Measurements from ENCODE around the gene PPP1R13L. TPM values are rescaled to one million over a fixed set of nuclear protein-coding genes. Genes with fewer than 3 reads are reported as not detected.

The PPP1R13L gene
- total RNA-seq, 1 donor from 2014 or later: 10.9 TPM

- no peak for DNase-seq
Observed at GRCh38 chr19:45364696-45365095, 40.2 kb downstream of the PPP1R13L start.

- DNase-seq: no peak
Observed at GRCh38 chr19:45363861-45364459, 40.9 kb downstream of the PPP1R13L start.

GRCh38 chr19:45362291-45362690 is 42.6 kb downstream of the PPP1R13L start:
- DNase-seq: no peak

GRCh38 chr19:45361608-45362007 is 43.3 kb downstream of the PPP1R13L start:
- DNase-seq: no peak

GRCh38 chr19:45358213-45358792 is 46.6 kb downstream of the PPP1R13L start:
- no peak for DNase-seq

GRCh38 chr19:45357445-45357783 is 47.5 kb downstream of the PPP1R13L start:
- no peak for DNase-seq

- DNase-seq: no peak
Observed at GRCh38 chr19:45356760-45357444, 48.0 kb downstream of the PPP1R13L start.

- no peak for DNase-seq
Observed at GRCh38 chr19:45355910-45356309, 49.0 kb downstream of the PPP1R13L start.

GRCh38 chr19:45355402-45355801 is 49.5 kb downstream of the PPP1R13L start:
- DNase-seq: no peak

GRCh38 chr19:45354241-45354842 is 50.5 kb downstream of the PPP1R13L start:
- no peak for DNase-seq

GRCh38 chr19:45352914-45353796 is 51.7 kb downstream of the PPP1R13L start:
- peak; percentile 20 for DNase-seq

- DNase-seq: no peak
Observed at GRCh38 chr19:45352471-45352870, 52.4 kb downstream of the PPP1R13L start.

GRCh38 chr19:45352062-45352461 is 52.8 kb downstream of the PPP1R13L start:
- DNase-seq: no peak

GRCh38 chr19:45351401-45351952 is 53.4 kb downstream of the PPP1R13L start:
- no peak for DNase-seq

- DNase-seq: no peak
Observed at GRCh38 chr19:45350477-45351058, 54.3 kb downstream of the PPP1R13L start.

GRCh38 chr19:45349430-45349941 is 55.4 kb downstream of the PPP1R13L start:
- DNase-seq: no peak

- no peak for DNase-seq
Observed at GRCh38 chr19:45349126-45349415, 55.8 kb downstream of the PPP1R13L start.

GRCh38 chr19:45348367-45349125 is 56.3 kb downstream of the PPP1R13L start:
- no peak for DNase-seq

- DNase-seq: no peak
Observed at GRCh38 chr19:45347570-45348366, 57.1 kb downstream of the PPP1R13L start.

GRCh38 chr19:45346449-45346848 is 58.4 kb downstream of the PPP1R13L start:
- DNase-seq: no peak

- no peak for DNase-seq
Observed at GRCh38 chr19:45345506-45345860, 59.4 kb downstream of the PPP1R13L start.

Measured in dermis blood vessel endothelial cell (primary cell).